Stimulated activated CD4-positive, alpha-beta T cell treated with anti-CD3 and anti-CD28 coated beads, Interleukin-2, amount 100 ng/mL, for 48 hours (primary cell): ENCODE measurements around the gene ARL6.
A peak's percentile ranks its signal among the peaks of the same experiment; 100 is the strongest.

Source experiments
- DNase-seq, 2 donors: peaks; one replicate each; pipeline ENCODE4 v3.0.0-alpha.2; 2020

The ARL6 gene

GRCh38 chr3:97764407-97765238 lies at the start of gene ARL6:
Gene ARL6, plus strand, starts transcription at chr3:97764758. Its CDS starts 3,350 bp downstream, at chr3:97768108.
- DNase-seq: peak; percentile 61 to 62

- peak; percentile 55 to 57 for DNase-seq
These were observed 45.3 kb upstream of the ARL6 start for GRCh38 chr3:97719156-97719821.

GRCh38 chr3:97720417-97720816 lies 44.1 kb upstream of the ARL6 start:
- no peak for DNase-seq

GRCh38 chr3:97721446-97721845 lies 43.1 kb upstream of the ARL6 start:
- DNase-seq: no peak

- no peak for DNase-seq
These were observed 27.6 kb upstream of the ARL6 start for GRCh38 chr3:97736928-97737327.

- DNase-seq: no peak
These were observed 25.8 kb upstream of the ARL6 start for GRCh38 chr3:97738761-97739160.

GRCh38 chr3:97742036-97742435 lies 22.5 kb upstream of the ARL6 start:
- DNase-seq: no peak

GRCh38 chr3:97744289-97744688 lies 20.3 kb upstream of the ARL6 start:
- DNase-seq: no peak

GRCh38 chr3:97763586-97764406 lies 762 bp upstream of the ARL6 start:
- no peak for DNase-seq

- no peak for DNase-seq
These were observed 778 bp downstream of the ARL6 start for GRCh38 chr3:97765336-97765735.

- DNase-seq: no peak
These were observed 8.4 kb downstream of the ARL6 start for GRCh38 chr3:97772926-97773325.

- DNase-seq: no peak
These were observed 13.6 kb downstream of the ARL6 start for GRCh38 chr3:97778152-97778551.

- no peak for DNase-seq
These were observed 29.0 kb downstream of the ARL6 start for GRCh38 chr3:97793420-97794019.

- DNase-seq: no peak
These were observed 31.4 kb downstream of the ARL6 start for GRCh38 chr3:97795951-97796350.

GRCh38 chr3:97804471-97804870 lies 39.9 kb downstream of the ARL6 start:
- no peak for DNase-seq

- no peak for DNase-seq
These were observed 46.3 kb downstream of the ARL6 start for GRCh38 chr3:97810779-97811390.

GRCh38 chr3:97815149-97815917 lies 50.8 kb downstream of the ARL6 start:
- peak in 1 of 2 donors; percentile 14 for DNase-seq

- DNase-seq: no peak
These were observed 52.3 kb downstream of the ARL6 start for GRCh38 chr3:97816811-97817210.

GRCh38 chr3:97817965-97818364 lies 53.4 kb downstream of the ARL6 start:
- no peak for DNase-seq

GRCh38 chr3:97820780-97821179 lies 56.2 kb downstream of the ARL6 start:
- no peak for DNase-seq

- peak in 1 of 2 donors; percentile 20 for DNase-seq
These were observed 56.8 kb downstream of the ARL6 start for GRCh38 chr3:97821287-97821773.
